Activated T-helper 17 cell treated with anti-CD3 and anti-CD28 coated beads, Interleukin-2, amount 50 U/mL, for 72 hours (primary cell): ENCODE measurements around the gene NARF. TPM values are rescaled to one million over a fixed set of nuclear protein-coding genes. Genes with fewer than 3 reads are reported as not detected.
A peak's percentile ranks its signal among the peaks of the same experiment; 100 is the strongest.
"Not testable (repeated sequence)": the region's sequence is repeated elsewhere in the genome, so short reads cannot be mapped to it uniquely, and the experiment has no call there.

Experiments used
- ATAC-seq: fragments of 150-1000 bp; cut with Tn5 transposase; replicated peaks from 2 replicates; pipeline ENCODE4 v1.10.0; 2021; ENCODE audit warnings: mild to moderate bottlenecking, moderate library complexity
- H3K27ac Mint-ChIP-seq: one replicate; pipeline ENCODE4 v1.8.0; 2022; ENCODE audit warnings: mixed read lengths
- H3K27me3 Mint-ChIP-seq: one replicate; pipeline ENCODE4 v1.8.0; 2022; ENCODE audit warnings: mixed read lengths
- H3K36me3 Mint-ChIP-seq: one replicate; pipeline ENCODE4 v1.8.0; 2022; ENCODE audit warnings: low read depth, mild to moderate bottlenecking, mixed read lengths
- H3K4me1 Mint-ChIP-seq: one replicate; pipeline ENCODE4 v1.8.0; 2022; ENCODE audit warnings: mixed read lengths
- H3K4me3 Mint-ChIP-seq: one replicate; pipeline ENCODE4 v1.8.0; 2022; ENCODE audit warnings: mild to moderate bottlenecking, mixed read lengths
- H3K9me3 Mint-ChIP-seq: one replicate; pipeline ENCODE4 v1.8.0; 2022; ENCODE audit warnings: mixed read lengths
- total RNA-seq, 2 donors: library from RNA; stranded (reverse); gene quantifications; one replicate each; pipeline ENCODE4 v1.2.3, GENCODE V29; 2022

Gene NARF
- total RNA-seq, 2 donors from 2014 or later, result 164 to 194 TPM

DNA sequence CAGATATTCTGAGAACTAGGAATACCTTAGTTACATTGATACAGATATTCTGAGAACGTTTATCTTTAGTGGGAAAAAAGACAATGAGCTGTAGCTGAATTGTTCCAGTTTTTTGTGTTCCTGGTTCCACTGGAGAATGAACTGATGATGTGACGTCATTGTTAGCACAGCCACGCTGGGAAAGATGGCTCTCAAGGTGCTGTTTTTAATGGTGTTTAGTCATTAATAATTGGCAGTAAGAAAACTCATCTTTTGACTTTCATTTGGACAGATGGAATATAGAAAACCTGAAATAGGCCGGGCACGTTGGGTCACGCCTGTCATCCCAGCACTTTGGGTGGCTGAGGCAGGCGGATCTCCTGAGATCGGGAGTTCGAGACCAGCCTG is 71.4 kb downstream of the NARF start:
- peaks cover 44% of the 10 kb centered on the region for H3K4me1 Mint-ChIP-seq
- H3K36me3 Mint-ChIP-seq, result peaks cover 17% of the 10 kb centered on the region
- H3K9me3 Mint-ChIP-seq, result no peaks in the 10 kb centered on the region
- H3K27me3 Mint-ChIP-seq, result no peaks in the 10 kb centered on the region
- no peak overlapping the region for H3K27ac Mint-ChIP-seq
- ATAC-seq, result no peak
- peak overlapping the region; percentile 38 for H3K4me3 Mint-ChIP-seq

DNA sequence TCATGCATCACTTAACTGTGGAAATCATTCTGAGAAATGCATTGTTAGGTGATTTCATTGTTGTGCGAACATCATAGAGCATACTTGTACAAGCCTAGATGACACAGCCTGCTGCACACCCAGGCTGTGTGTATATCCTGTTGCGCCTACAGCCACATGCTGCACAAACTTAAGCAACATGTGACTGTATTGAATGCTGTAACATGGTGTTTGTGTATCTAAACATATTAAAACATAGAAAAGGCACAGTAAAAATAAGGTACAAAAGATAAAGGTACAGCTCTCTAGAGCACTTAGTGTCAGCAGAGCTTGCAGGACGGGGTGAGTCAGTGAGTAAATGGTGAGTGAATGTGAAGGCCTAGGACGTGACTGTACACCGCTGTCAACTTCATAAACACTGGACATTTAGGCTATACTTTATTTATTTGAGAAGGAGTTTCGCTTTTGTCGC is 72.9 kb downstream of the NARF start:
- Mint-ChIP-seq H3K36me3 (peaks cover 16% of the 10 kb centered on the region), H3K27ac (peak overlapping the region; percentile 88), H3K27me3 (no peaks in the 10 kb centered on the region), H3K4me1 (peaks cover 48% of the 10 kb centered on the region), H3K9me3 (no peaks in the 10 kb centered on the region), H3K4me3 (peak overlapping the region; percentile 71)
- ATAC-seq, result peak; percentile 88

DNA sequence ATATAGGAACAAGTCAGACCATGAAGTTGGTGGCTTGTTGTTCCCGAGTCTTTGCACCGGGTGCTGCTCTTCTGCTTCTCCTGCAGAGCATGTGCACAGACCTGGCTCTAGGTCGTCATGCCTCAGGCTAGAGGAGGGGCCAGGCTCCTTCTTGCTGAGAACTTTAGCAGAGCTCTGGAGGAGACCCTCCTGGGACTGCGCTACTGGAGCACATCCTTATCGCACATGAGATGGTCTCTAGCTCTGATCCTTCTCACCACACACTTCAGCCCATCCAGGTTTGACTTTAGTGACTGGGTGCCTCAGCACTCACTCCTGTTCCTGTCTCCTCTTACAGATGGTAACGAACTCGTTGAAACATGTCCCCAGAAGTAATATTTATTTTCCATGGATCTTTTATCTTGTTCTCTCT is 75.9 kb downstream of the NARF start:
- Mint-ChIP-seq H3K27ac (peak overlapping the region; percentile 92), H3K4me1 (peaks cover 33% of the 10 kb centered on the region), H3K36me3 (peaks cover 11% of the 10 kb centered on the region), H3K4me3 (peak overlapping the region; percentile 56), H3K9me3 (no peaks in the 10 kb centered on the region), H3K27me3 (no peaks in the 10 kb centered on the region)
- no peak for ATAC-seq

DNA sequence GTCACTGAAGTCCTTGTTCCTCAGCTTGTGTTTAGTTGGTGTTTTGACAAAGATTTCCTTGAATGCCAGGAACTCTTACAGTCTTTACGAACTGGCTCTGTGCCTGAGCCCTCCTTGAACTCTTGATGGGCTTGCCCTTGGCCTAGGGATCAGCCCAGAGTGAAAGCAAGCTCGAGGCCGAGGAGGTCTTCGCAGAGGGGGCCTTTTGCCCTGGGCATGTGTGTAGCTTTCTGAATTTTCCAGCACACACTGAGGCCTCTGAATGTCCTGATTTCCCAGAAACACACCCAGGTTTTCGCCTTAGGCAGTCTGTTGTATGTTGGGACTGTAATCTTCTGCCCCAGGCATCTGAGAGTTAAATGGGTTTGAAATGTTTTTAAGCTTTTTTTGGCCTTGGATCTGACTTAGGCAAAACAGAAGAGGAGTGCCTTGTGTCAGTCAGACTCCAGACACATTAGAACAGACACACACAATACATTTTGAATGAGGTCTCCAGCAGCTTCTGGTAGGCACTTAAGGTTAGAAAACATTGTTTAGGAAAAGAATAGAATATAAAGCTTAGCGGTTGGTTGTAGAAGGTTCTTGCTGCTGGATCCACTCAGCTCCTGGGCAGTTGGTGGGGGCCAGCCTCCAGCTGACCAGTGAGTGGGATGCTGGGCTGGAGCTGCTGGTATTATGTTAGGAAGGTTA is 78.1 kb downstream of the NARF start:
- H3K36me3 Mint-ChIP-seq, result peaks cover 13% of the 10 kb centered on the region
- H3K27me3 Mint-ChIP-seq, result no peaks in the 10 kb centered on the region
- no peak for ATAC-seq
- H3K4me3 Mint-ChIP-seq, result peak overlapping the region; percentile 56
- peaks cover 29% of the 10 kb centered on the region for H3K4me1 Mint-ChIP-seq
- no peaks in the 10 kb centered on the region for H3K9me3 Mint-ChIP-seq
- H3K27ac Mint-ChIP-seq, result peak overlapping the region; percentile 92

DNA sequence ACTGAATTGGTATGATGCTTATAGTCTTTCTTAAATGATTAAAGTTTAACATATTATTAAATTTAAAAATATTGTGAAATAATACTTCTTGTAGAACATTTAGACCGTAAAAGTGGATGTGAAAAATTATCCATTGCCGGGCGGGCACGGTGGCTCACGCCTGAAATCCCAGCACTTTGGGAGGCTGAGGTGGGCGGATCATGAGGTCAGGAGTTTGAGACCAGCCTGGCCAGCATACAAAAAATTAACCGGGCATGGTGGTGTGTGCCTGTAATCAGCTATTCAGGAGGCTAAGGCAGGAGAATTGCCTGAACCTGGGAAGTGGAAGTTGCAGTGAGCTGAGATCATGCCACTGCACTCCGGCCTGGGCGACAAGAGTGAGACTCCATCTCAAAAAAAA is 78.7 kb downstream of the NARF start:
- peak overlapping the region; percentile 92 for H3K27ac Mint-ChIP-seq
- not testable (repeated sequence) for H3K27me3 Mint-ChIP-seq, ATAC-seq, H3K4me3 Mint-ChIP-seq, H3K9me3 Mint-ChIP-seq
- H3K4me1 Mint-ChIP-seq, result peaks cover 28% of the 10 kb centered on the region
- H3K36me3 Mint-ChIP-seq, result peaks cover 12% of the 10 kb centered on the region

DNA sequence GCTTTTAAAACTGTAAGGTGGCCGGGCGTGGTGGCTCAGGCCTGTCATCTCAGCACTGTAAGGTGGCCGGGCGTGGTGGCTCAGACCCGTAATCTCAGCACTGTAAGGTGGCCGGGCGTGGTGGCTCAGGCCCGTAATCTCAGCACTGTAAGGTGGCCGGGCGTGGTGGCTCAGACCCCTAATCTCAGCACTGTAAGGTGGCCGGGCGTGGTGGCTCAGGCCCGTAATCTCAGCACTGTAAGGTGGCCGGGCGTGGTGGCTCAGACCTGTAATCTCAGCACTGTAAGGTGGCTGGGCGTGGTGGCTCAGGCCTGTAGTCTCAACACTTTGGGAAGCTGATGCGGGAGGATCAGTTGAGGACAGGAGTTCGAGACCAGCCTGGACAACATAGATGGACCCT is 80.5 kb downstream of the NARF start:
- Mint-ChIP-seq H3K4me1 (peaks cover 27% of the 10 kb centered on the region), H3K36me3 (peaks cover 12% of the 10 kb centered on the region), H3K27ac (peak overlapping the region; percentile 82)
- not testable (repeated sequence) for ATAC-seq, H3K27me3 Mint-ChIP-seq, H3K9me3 Mint-ChIP-seq, H3K4me3 Mint-ChIP-seq

Other genes with a start within 250 kb of the NARF start
- gene CCDC57, start 245.9 kb upstream of the NARF start, total RNA-seq, result 10 to 100 TPM; 36.9 to 37.7 TPM
- gene SLC16A3, start 229.7 kb upstream of the NARF start, total RNA-seq, result 100 to 1,000 TPM; 167 to 309 TPM
- 100 to 1,000 TPM; 140 to 142 TPM for gene CSNK1D, start 185.0 kb upstream of the NARF start, total RNA-seq
- gene CD7, start 141.1 kb upstream of the NARF start, total RNA-seq, result 100 to 1,000 TPM; 193 to 378 TPM
- 10 to 100 TPM; 16.4 to 22.3 TPM for gene SECTM1, start 125.0 kb upstream of the NARF start, total RNA-seq
- gene TEX19, start 99.5 kb upstream of the NARF start, total RNA-seq, result under 1 TPM in 1 of 2 donors, not detected in 1; 0.28 TPM
- under 1 TPM in 1 of 2 donors, not detected in 1; 0.45 TPM for gene UTS2R, start 87.0 kb upstream of the NARF start, total RNA-seq
- 10 to 100 TPM; 25.1 to 31.9 TPM for gene HEXD, start 40.4 kb upstream of the NARF start, total RNA-seq
- 10 to 100 TPM; 16.2 to 20.7 TPM for gene OGFOD3, start 40.2 kb upstream of the NARF start, total RNA-seq
- 100 to 1,000 TPM; 297 to 323 TPM for gene CYBC1, start 8.0 kb upstream of the NARF start, total RNA-seq
- 10 to 100 TPM; 38.2 to 59.4 TPM for gene FOXK2, start 61.0 kb downstream of the NARF start, total RNA-seq
- gene WDR45B, start 189.7 kb downstream of the NARF start, total RNA-seq, result 100 to 1,000 TPM in 1 of 2 donors, 10 to 100 TPM in 1; 66.0 to 204 TPM
- gene RAB40B, start 240.0 kb downstream of the NARF start, total RNA-seq, result 1 to 10 TPM; 1.1 to 2.0 TPM